Astrocyte of the cerebellum (primary cell): Measurements from ENCODE around the gene ZNF570.

Experiments used
- DNase-seq: peaks from one replicate; pipeline ENCODE4 v3.0.0-alpha.2; 2011; ENCODE audit warnings: low read depth
- H3K4me3 ChIP-seq: 2 replicates; pipeline ENCODE4 v1.5.1; 2011; ENCODE audit warnings: mild to moderate bottlenecking, low read depth, low read length, moderate library complexity
- in situ Hi-C: cut with HindIII; loops from 2 replicates; pipeline ENCODE4 v1.10.0; 2017; ENCODE audit warnings: low sequenced_read_pairs
- TF ChIP-seq, protein P1 (sequence below): IDR thresholded peaks from 2 replicates; pipeline ENCODE4 v1.5.1; 2012; ENCODE audit warnings: low read length, low read depth, moderate library complexity, mild to moderate bottlenecking; ENCODE audit errors: missing control alignments

Gene ZNF570

DNA sequence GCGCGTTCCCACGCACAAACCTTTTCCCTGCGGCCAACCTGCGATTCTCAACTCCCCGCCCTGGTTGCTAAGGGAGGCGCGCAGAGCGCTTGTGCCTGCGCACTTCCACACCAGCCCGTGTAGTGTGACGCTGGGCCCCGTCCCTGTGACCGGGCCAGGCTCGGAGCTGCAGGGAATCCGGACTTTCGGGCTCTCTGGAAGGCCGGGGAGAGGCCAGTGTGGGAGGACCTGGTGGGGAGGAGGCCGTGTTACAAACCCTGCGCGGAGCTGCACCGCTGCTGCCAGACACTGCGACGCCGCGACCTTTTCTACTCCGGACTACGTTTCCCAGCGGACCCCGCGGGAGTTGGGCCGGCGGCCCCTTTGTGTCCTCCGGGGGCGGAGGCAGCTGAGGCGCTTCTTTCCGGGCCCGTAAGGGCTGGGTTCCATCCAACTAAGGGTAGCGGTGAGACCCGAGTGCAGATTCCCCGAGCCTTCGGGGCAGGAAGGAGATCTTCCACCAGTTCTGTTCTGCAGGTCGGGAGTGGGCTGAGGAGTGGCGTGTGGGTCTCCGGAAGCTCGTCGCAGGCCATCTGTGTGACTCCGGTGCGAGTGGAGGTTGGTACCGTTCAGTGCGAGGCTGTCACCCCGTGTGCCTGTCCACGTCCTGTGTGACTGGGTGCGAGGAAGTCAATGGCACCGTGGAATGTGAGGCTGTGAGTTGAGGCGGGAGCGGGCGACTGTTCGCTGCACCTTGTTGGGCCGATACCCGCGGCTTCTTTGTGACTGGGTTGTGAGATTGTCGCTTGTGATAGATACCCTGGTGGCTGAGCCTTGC lies at the start of gene ZNF570:
Gene ZNF570 (plus strand): TSS at position 396 of the 817 bp plus-strand sequence. CDS start 999 bp downstream, outside the sequence.
- in situ Hi-C loops = no loop called here
- DNase-seq = peak; percentile 70
- peak within 1 kb of the TSS; percentile 97 for H3K4me3 ChIP-seq
- TF ChIP-seq, protein P1, sequence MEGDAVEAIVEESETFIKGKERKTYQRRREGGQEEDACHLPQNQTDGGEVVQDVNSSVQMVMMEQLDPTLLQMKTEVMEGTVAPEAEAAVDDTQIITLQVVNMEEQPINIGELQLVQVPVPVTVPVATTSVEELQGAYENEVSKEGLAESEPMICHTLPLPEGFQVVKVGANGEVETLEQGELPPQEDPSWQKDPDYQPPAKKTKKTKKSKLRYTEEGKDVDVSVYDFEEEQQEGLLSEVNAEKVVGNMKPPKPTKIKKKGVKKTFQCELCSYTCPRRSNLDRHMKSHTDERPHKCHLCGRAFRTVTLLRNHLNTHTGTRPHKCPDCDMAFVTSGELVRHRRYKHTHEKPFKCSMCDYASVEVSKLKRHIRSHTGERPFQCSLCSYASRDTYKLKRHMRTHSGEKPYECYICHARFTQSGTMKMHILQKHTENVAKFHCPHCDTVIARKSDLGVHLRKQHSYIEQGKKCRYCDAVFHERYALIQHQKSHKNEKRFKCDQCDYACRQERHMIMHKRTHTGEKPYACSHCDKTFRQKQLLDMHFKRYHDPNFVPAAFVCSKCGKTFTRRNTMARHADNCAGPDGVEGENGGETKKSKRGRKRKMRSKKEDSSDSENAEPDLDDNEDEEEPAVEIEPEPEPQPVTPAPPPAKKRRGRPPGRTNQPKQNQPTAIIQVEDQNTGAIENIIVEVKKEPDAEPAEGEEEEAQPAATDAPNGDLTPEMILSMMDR = no peak

DNA sequence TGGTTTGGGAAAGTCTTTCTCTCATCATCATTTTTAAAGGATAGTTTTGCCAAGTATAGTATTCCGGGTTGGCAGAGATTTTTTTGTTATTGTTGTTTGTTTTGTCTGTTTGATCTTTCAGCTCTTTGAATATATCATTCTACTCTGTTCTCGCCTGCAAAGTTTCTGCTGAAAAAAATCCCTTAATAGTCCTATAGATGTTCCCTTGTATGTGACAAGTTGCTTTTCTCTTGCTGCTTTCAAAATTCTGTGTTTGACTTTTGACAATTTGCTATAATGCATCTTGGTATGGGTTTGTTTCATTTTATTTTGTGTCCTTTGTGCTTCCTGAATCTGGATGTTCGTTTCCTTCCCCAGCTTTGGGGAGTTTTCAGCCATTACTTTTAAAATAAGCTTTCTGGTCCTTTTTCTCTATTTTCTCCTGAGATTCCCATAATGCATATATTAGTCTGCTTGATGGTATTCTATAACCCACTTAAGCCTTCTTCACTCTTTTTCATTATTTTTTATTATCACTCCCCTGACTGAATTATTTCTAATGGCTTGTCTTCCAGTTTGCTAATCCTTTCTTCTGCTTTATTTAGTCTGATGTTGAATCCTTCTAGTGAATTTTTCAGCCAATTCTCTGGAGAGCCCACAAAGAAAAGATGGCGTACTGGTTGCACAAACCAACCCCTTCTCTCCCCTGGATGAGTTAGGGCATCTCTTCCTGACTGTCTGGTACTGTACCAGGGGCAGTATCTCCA lies 16.5 kb upstream of the ZNF570 start:
- no peak overlapping the region for H3K4me3 ChIP-seq
- in situ Hi-C loops = no loop called here
- TF ChIP-seq, protein P1 = no peak
- DNase-seq = no peak

DNA sequence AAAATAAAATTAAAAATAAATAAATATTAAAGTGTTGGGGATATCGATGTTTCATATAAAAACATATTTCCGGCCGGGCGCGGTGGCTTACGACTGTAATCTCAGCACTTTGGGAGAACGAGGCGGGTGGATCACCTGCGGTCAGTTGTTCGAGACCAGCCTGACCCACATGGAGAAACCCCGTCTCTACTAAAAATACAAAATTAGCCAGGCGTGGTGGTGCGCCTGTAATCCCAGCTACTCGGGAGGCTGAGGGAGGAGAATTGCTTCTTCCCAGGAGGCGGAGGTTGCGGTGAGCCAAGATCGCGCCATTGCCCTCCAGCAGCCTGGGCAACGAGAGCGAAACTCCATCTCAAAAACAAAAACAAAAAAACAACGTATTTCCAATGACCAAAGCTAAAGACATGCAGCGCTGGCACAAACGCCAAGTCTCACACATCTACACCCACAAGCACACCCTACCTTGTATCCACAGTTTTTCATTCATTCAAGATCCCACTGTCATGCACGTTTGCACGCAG lies 2.8 kb upstream of the ZNF570 start:
- TF ChIP-seq, protein P1 = no peak
- no peak for DNase-seq
- peak overlapping the region; percentile 97 for H3K4me3 ChIP-seq
- in situ Hi-C loops = no loop called here

DNA sequence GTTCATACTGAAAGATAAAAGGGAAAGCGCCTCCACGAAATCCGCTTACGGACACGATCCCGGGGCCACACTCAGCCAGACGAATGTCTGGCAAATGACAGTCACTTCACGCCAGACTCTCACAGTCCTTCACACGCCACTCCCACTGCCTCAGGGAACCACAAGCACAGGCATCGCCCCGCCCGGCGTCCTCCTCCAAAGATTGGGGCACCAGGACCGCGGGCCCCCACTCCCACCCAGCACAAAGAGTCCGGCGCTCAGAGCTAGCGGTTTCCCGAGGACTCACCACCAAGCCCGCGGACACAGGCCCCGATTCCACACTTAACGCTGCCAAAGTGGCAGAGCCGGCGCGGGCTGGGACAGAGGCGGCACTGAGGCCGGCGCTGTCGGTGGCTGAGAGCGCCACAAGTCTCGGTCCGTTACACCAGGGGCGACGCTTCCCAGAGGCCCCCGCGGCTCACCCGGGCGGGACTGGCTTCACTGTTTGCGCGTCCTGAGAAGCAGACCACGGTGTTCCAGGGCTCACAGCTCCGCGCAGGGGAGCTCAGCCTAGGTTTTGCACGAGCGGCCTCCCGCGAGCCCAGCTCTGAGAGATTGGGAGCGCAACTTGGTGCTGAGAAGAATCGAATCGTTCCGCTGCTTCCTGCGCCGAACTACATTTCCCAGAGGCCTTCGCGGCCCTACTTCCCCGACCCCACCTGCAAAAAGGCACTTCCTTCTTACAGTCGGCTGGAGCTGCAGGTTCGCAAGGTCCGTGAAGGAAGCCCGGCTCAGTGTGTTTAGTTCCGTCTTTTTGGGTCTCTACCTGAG lies 2.2 kb upstream of the ZNF570 start, which contains the start of gene ZNF569:
Gene ZNF569 (minus strand): TSS at position 647 of the 810 bp plus-strand sequence. CDS start 22,523 bp downstream, outside the sequence.
- in situ Hi-C loops = no loop called here
- peak; percentile 86 for DNase-seq
- peak within 1 kb of the TSS; percentile 97 for H3K4me3 ChIP-seq
- TF ChIP-seq, protein P1 = no peak

DNA sequence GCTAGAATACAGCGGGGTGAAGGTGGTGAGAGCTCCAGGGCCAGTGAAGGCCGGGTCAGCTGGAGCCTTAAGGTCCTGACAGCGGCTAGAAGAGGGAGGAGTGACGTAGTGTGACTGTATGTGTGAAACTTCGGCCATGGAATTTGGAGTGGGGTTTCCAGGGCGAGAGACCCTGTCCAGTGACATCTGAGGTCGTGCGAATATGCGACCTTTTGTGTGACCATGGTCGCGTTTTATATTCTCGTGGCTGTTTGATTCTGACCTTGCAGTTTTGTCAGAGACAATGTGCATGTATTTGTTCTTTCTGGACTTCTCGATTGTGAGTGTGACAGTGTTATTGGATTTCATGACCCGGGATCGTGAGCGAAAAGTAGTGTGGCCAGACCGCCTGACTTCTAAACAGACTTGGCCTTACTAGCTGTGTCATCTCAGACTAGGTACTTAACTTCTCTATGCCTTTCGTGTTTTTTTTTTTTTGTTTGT lies 1.5 kb upstream of the ZNF570 start:
- in situ Hi-C loops = no loop called here
- TF ChIP-seq, protein P1 = no peak
- no peak for DNase-seq
- H3K4me3 ChIP-seq = peak overlapping the region; percentile 97

DNA sequence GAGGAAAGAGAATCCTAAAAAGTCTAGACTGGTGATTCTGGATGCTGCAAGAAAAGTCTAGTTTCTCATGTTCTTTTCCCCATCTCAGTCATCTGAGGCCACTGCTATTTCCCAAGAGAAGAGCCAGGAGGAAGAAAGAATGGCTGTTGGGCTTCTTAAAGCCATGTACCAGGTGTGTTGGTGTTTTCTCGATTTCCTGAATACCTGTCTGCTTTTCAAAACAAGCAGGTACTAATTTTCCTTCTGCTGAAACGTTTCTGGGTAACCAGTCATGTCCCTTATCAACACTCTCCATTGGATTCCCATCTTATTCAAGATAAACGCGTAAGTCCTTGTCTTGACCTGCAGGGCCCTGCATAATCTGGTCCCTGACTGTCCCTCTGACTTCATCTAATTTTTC lies 1.1 kb downstream of the ZNF570 start:
- peak overlapping the region; percentile 97 for H3K4me3 ChIP-seq
- in situ Hi-C loops = no loop called here
- TF ChIP-seq, protein P1 = no peak
- no peak for DNase-seq
